Mucosa of gallbladder (tissue), 1 donor: ENCODE data around the gene MAB21L4. TPM values are rescaled to one million over a fixed set of nuclear protein-coding genes. Genes with fewer than 3 reads are reported as not detected.

Source experiments
- DNase-seq: peaks from one replicate; pipeline ENCODE4 v3.0.0-alpha.2; 2020; ENCODE audit warnings: low spot score
- total RNA-seq: library from RNA; stranded (reverse); gene quantifications from one replicate; pipeline ENCODE4 v1.2.1, GENCODE V29; 2021
- donor health status: DM: no; HTN: no; CAD: no.

Gene MAB21L4
- total RNA-seq, 1 donor from 2014 or later = 2.8 TPM

GRCh38 chr2:240894836-240895558 lies 959 bp downstream of the MAB21L4 start:
- no peak for DNase-seq

- DNase-seq = no peak
Observed at GRCh38 chr2:240894006-240894405, 1.9 kb downstream of the MAB21L4 start.

DNA sequence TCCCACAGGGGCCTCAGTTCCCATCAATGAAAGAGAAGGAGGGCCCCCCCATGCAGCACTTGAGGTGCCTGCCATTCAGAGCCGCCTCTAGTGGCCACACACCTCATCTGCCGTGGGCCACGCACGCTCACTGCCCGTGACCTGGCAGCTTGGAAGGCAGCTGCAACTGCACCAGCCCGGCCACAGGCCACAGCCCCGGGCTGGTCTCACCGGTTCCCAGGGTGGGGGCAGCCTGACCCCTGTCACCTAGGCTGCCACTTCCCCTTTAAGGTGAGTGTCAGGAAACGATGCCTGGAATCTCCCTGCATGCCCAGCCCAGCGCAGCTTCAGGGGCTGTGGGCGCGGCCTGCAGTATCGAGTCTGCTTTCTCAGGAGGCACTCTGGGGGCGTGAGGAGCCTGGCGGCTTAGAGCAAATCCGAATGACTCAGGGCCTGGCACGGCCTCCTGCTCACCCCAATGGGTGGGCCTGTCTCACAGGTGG lies 2.6 kb downstream of the MAB21L4 start:
- DNase-seq = no peak

GRCh38 chr2:240892925-240893324 lies 3.0 kb downstream of the MAB21L4 start:
- no peak for DNase-seq

- no peak for DNase-seq
Observed at GRCh38 chr2:240892356-240892755, 3.6 kb downstream of the MAB21L4 start.

DNA sequence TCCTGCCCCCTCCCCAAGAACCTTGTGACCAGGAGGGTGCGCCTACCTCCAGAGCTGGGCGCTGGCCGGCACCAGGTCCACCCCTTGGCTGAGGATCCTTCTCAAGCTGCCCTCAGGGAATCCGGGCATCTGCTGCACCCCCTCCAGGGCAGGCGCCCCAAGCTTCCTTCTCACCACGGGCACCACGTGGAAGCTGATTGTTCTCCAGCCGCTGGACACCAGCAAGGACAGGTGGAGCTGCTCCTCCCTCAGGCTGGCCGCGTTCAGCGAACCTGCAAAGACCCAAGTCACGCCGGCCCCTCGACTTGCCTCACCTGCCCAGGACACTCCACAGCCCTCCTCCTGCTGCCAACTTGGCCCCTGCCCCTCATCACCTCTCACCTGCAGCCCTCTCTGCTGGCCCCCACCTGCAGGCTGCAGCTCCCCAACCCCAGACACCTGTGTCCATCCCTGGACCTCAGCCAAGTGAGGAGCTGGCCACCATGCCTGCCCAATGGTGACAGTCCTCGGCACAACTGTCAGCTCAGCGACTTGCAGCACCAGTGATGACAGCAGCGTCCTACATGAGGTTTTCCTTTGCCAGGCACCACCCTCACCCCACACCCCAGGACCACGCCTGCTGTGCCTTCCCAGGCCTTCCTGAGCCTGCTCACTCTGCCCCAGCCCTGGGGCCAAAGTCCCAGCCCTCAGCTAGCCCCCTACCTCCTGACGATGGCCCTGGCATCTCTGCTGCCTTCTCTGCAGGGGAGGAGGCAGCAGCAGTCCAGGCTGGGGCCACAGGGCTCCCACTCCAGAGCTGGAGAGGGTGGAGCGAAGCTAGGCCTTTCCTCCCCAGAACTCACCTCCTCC lies 4.2 kb downstream of the MAB21L4 start:
- no peak for DNase-seq

DNA sequence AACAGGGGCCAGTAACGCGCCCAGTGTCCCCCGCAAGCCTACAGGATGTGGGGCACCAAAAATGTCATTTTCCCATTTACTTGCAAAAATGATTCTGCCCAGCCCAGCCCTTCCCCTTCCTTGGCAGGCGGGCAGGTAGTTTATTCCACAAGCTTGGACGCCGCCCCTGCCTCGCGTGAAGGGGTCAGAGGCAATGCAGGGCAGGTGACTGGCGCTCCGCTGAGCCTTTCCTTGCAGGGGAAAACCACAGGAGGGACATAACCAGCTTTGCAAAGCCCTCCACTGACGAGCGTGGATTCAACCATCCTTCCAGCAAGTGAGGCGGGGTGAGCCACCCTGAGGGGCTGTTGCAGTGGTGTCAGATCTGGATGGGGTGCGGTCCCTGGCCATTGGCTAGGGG lies 5.3 kb downstream of the MAB21L4 start:
- no peak for DNase-seq

DNA sequence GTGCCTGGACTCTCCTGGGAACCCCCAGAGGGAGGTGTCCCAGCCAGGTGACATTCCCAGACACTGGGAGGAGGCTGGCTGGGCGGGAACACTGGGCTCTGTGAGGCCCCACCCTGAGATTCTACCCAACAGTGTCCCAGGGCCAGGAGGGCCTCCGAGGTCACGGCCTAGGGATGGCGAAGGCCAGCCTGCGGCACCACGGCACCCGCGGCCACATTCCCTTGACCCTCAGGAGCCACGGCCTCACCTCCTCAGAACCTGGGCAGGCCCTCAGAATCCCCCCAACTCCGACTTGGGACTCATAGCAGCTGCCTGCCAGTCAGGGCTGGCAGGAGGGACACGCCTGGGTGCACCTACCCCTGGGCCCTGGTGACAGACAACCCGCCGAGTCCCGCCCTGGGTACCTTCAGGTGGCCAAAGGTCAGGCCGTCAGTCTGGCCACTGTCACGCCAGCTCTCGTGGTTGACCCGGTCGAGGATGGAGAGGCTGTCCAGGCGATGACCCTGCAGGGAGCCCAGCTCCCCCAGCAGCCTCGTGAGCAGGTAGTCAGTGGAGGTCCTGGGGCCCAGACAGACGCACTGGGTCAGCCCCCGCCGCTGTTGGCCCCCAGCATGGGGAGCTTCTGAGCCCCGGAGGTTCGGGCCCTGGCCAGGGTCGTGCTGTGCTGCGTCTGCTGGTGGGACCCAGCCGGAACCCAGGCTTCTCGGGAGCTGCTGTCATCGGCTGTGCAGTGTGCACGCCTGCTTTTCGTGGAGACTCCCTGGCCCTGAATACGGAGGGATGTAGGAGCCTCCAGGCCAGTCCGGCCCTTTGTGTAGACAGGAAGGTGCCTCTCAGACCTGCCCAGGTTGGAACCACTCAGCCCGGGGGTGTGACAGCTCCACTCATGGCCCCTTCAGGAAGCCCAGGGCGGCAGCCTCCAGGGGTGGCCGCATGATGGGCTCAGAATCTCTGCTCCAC lies 6.1 kb downstream of the MAB21L4 start:
- no peak for DNase-seq

DNA sequence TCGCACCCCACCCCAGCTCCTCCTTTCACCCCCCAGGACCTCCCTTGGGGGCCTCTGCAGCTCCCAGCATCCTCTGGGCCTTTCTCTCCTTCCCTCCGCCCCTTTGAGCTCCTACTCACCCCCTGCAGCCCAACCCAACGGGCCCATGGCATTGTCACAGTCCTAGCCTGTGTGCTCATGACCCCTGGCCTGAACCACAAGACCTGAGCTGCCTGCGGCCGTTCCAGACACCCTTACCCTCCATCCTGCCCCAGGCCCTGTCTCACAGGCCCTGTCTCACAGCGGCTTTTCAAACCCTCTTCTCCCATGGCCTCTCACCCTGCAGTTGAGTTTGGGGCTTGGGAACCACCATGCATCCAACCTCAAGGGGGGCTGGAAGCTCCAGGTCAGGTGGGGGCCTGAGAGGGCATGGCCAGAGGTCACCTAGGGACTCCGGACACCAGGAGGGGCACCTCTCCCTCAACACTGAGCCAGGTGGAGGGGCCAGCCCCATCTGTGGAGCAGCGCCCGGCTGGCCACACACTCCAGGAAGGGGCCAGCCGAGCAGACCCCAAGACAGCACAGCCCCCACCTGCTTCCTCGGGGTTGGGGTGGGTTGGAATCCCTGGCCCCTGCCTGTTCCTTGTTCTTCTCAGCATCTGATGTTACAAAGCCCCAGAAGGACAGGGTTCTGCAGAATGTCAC lies 6.9 kb downstream of the MAB21L4 start:
- DNase-seq = no peak

DNA sequence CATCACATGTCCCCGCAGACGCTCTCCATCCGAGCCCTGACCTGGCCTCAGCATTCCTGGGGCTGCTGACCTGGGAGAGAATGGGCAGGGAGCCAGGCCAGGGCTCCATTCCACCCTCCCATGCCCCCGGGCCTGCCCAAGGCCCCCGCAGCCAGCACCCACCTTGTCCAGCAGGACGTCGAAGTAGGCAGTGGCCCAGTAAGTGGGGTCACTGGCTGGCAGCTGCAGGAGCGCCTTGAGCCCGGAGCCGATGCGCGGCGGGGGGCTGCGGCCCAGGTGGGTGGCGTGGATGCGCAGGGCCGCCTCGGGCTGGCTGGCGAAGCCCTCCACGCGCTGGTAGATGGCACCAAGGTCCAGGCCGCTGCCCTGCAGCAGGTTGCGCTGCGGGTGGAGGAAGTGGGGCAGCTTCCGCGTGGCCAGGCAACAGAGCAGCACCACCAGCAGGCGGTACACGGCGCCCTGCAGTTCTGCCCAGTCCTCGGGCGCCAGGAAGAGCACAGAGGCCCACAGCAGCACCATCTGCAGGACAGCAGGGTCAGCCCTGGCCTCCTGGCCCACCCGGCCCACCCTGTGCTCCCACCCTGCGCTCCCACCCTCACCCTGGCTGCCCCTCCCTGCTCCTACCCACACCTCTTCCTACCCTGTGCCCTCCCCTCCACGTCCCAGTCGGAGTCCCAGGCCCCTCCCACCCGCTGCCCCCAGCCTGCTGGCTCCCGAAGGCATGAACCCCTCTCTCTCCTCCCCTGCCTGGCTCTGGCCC lies 7.6 kb downstream of the MAB21L4 start:
- DNase-seq = no peak

- no peak for DNase-seq
Observed at GRCh38 chr2:240887631-240888030, 8.3 kb downstream of the MAB21L4 start.

DNA sequence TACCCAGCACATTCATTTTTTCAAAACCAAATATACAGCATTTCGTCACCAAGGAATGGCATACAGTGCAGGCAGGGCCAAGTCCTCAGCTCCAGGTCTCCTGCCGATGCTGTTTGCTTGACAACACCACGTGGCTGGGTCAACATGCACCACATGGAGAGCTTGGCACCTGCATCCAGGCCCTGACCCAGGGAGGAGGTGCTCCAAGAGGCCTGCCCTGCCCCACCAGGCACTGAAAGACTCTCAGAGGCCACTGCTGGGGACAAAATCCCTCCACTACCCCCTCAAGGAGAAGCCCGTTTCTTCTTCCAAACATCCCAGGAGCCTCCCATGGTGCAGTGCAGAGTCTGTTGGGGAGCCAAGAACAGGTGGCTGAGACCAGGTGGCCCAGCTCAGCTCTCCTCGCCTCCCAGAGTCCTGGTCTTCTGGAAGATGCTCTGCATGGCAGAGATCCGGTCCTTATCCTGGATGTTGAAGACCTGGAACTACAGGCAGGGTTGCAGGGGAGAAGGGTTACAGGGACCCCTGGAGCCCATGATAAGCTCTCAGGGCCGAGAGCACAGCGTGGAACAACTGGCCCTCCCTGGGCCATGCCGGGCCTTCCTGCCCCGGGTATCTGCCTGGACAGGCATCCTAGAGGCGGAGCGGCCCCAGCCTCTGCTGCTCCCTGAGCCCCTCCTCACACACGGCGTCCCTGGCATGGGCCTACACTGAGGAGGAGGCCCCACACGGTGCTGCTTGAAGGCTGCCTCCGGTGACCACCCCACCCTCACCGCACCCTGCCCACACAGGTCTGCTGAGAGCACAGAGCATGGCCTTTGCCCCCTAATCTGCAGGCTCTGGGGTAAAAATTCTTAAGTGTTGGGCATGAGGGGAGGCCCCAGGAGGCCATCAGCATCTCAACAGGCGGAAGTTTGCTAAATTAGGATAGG lies 9.0 kb downstream of the MAB21L4 start:
- DNase-seq = no peak

- DNase-seq = no peak
Observed at GRCh38 chr2:240886023-240886565, 9.9 kb downstream of the MAB21L4 start.

DNA sequence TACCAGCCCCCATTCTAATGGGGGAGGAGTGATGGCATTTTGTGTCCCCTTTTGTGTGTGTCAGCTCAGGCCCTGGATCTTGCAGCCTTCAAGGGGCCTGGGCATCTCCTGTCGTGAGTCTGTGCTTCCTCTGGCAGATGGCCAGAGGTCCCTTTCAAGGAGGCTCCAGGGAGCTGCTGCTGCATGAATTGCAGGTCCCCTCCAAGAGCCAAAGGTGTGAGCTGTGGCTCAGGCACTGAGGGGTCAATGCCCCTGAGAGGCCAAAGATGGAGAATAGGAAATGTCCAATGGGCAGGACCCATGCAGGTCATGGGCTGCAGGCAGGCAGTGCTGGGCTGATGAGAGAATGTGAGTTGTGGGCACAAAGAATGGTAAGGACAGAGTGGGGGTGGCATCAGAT lies 10.4 kb downstream of the MAB21L4 start:
- DNase-seq = no peak

DNA sequence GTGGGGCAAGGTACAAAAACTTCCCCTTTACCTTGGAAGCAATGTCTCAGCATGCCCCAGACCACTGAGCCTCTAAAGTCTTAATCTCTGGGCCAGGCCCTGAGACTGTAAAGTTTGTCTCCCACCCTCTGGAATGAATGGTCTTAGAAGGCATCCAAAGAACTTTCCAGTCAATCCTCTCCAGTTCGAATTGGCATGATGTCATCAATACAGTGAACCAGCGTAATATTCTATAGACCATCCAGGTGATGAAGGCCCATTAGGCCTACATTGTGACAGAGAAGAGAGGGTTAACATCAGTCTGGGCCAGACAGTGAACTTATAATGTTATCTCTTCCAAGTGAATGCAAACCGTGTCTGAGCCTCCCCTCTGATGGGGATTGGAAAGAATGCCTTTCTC lies 11.2 kb downstream of the MAB21L4 start:
- DNase-seq = no peak

GRCh38 chr2:240884221-240884620 lies 11.7 kb downstream of the MAB21L4 start:
- no peak for DNase-seq

DNA sequence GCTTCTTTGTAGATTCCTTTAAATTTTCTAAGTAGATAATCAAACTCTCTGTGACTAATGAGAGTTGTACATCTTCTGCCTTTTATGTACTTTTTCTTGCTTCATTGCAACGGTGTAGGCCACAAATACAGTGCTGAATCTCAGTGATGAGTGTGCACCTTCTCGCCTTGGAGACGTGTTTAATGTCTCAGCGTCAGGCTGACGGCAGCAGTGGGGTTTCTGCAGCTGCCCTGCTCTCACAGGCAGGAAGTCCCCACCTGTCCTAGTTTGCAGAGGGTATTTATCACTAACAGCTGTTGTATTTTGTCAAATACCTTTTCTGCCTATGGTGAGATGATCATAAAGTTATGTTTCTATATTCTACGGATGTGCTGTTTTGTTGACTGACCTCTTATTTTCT lies 14.0 kb downstream of the MAB21L4 start:
- no peak for DNase-seq

- no peak for DNase-seq
Observed at GRCh38 chr2:240879105-240879504, 16.9 kb downstream of the MAB21L4 start.

- DNase-seq = no peak
Observed at GRCh38 chr2:240878341-240878936, 17.5 kb downstream of the MAB21L4 start.
